Activated T-cell treated with anti-CD3 and anti-CD28 coated beads for 24 hours (primary cell): ENCODE results near the gene PSMD5.
"Not testable (repeated sequence)": the region's sequence is repeated elsewhere in the genome, so short reads cannot be mapped to it uniquely, and the experiment has no call there.

ENCODE experiments used
- DNase-seq: peaks from one replicate; pipeline ENCODE4 v3.0.0-alpha.2; 2020; ENCODE audit warnings: low read depth

PSMD5 gene

GRCh38 chr9:120807607-120808379, 34.9 kb downstream of the PSMD5 start:
- no peak for DNase-seq

GRCh38 chr9:120804784-120805363, 37.8 kb downstream of the PSMD5 start:
- DNase-seq = not testable (repeated sequence)

- DNase-seq = no peak
These were observed 41.3 kb downstream of the PSMD5 start for GRCh38 chr9:120801441-120801840.

- DNase-seq = peak; percentile 90
These were observed 49.6 kb downstream of the PSMD5 start, which contains the start of gene FBXW2 for GRCh38 chr9:120792898-120793765. Gene FBXW2 (minus strand): TSS chr9:120793416. CDS start chr9:120788258, 5,158 bp downstream.

GRCh38 chr9:120791161-120791560, 51.6 kb downstream of the PSMD5 start:
- no peak for DNase-seq

- no peak for DNase-seq
These were observed 54.8 kb downstream of the PSMD5 start for GRCh38 chr9:120787933-120788332.

GRCh38 chr9:120783602-120784047, 59.1 kb downstream of the PSMD5 start:
- DNase-seq = no peak

GRCh38 chr9:120781236-120781635, 61.5 kb downstream of the PSMD5 start:
- DNase-seq = no peak

- no peak for DNase-seq
These were observed 62.4 kb downstream of the PSMD5 start for GRCh38 chr9:120780367-120780766.

- DNase-seq = no peak
These were observed 63.5 kb downstream of the PSMD5 start for GRCh38 chr9:120779227-120779626.

- no peak for DNase-seq
These were observed 64.0 kb downstream of the PSMD5 start for GRCh38 chr9:120778758-120779157.

GRCh38 chr9:120777229-120777628, 65.5 kb downstream of the PSMD5 start:
- no peak for DNase-seq

GRCh38 chr9:120776788-120777187, 65.9 kb downstream of the PSMD5 start:
- DNase-seq = no peak

- no peak for DNase-seq
These were observed 66.9 kb downstream of the PSMD5 start for GRCh38 chr9:120775859-120776258.

GRCh38 chr9:120774719-120775118, 68.0 kb downstream of the PSMD5 start:
- DNase-seq = no peak

- no peak for DNase-seq
These were observed 69.5 kb downstream of the PSMD5 start for GRCh38 chr9:120773256-120773655.

- no peak for DNase-seq
These were observed 71.8 kb downstream of the PSMD5 start for GRCh38 chr9:120770931-120771330.

GRCh38 chr9:120768886-120769285, 73.8 kb downstream of the PSMD5 start:
- DNase-seq = no peak

- DNase-seq = no peak
These were observed 74.5 kb downstream of the PSMD5 start for GRCh38 chr9:120768247-120768646.

GRCh38 chr9:120767451-120767850, 75.3 kb downstream of the PSMD5 start:
- no peak for DNase-seq
